Measurements from ENCODE around the gene ARHGAP15. TPM values are rescaled to one million over a fixed set of nuclear protein-coding genes. Genes with fewer than 3 reads are reported as not detected.

Gene ARHGAP15
- polyA plus RNA-seq, 2 of the 4 experiments (the other 2 are of a cell fraction), result 0.34 TPM; not detected in 1

GRCh38 chr2:143333168-143333791, 204.1 kb downstream of the ARHGAP15 start:
- ChIA-PET CTCF (no interaction called here), POLR2A (no interaction called here)
- no peaks in the 10 kb centered on the region for H3K9me3 ChIP-seq
- WGBS (ENCODE audit: missing lambda C conversion rate), result 26% methylated on average over 9 of the region's 9 CpGs
- no peak overlapping the region for H3K27ac ChIP-seq
- TF ChIP-seq USF2 (IDR thresholded peaks at IDR 0.05), result no peak
- no peak for TF ChIP-seq PHF8 (IDR thresholded peaks at IDR 0.05; ENCODE audit: borderline replicate concordance, low read depth)
- no peak for TF ChIP-seq GATA3 (IDR thresholded peaks at IDR 0.05; ENCODE audit: borderline replicate concordance)
- no peak for TF ChIP-seq MAZ (IDR thresholded peaks at IDR 0.05; ENCODE audit: borderline replicate concordance, low read depth, low read length)
- TF ChIP-seq ZNF302 (CRISPR knock-in tag; IDR thresholded peaks at IDR 0.05), result no peak
- no peak for TF ChIP-seq HOXB13 (CRISPR knock-in tag; IDR thresholded peaks at IDR 0.05; ENCODE audit: low read depth)
- no peak for TF ChIP-seq CBX2 (IDR thresholded peaks at IDR 0.05; ENCODE audit: borderline replicate concordance, low read depth)
- no peak for TF ChIP-seq MAFK (IDR thresholded peaks at IDR 0.05; ENCODE audit: partially characterized antibody)
- TF ChIP-seq POLR2A (IDR thresholded peaks at IDR 0.05; ENCODE audit: low read length), result no peak
- no peak for TF ChIP-seq ATOH8 (CRISPR knock-in tag; IDR thresholded peaks at IDR 0.05; ENCODE audit: low read depth)
- no peak overlapping the region for H3K4me3 ChIP-seq
- 0 out of 3 replicates have a peak overlapping the region, but pooled peaks have one; percentile 8 for H3K4me2 ChIP-seq
- ATAC-seq (no peak), FAIRE-seq (no peak), DNase-seq (ENCODE audit: low read depth in 1 of 2, low spot score in 1 of 2) (no peak)
- no peaks in the 10 kb centered on the region for H3K4me1 ChIP-seq

- ATAC-seq, result no peak
- no peak for FAIRE-seq
- ChIA-PET POLR2A (no interaction called here), CTCF (no interaction called here)
- H3K4me1 ChIP-seq, result no peaks in the 10 kb centered on the region
- H3K4me3 ChIP-seq, result no peak overlapping the region
- no peak for TF ChIP-seq KDM5A (IDR thresholded peaks at IDR 0.05)
- no peak for TF ChIP-seq FOSB (CRISPR knock-in tag; IDR thresholded peaks at IDR 0.05)
- no peak for TF ChIP-seq POLR2A (IDR thresholded peaks at IDR 0.05; ENCODE audit: low read length)
- no peak for TF ChIP-seq NR3C1 (IDR thresholded peaks at IDR 0.05)
- TF ChIP-seq ZFP36 (IDR thresholded peaks at IDR 0.05; ENCODE audit: borderline replicate concordance, partially characterized antibody), result no peak
- TF ChIP-seq RARB (CRISPR knock-in tag; IDR thresholded peaks at IDR 0.05), result no peak
- no peak for TF ChIP-seq RAD21 (conservative IDR thresholded peaks at IDR 0.05 in 1 of 2, IDR thresholded peaks at IDR 0.05 in 1 of 2)
- TF ChIP-seq EHF (CRISPR knock-in tag; IDR thresholded peaks at IDR 0.05), result no peak
- no peak for TF ChIP-seq ZC3H11A (IDR thresholded peaks at IDR 0.05)
- TF ChIP-seq CHD2 (IDR thresholded peaks at IDR 0.05; ENCODE audit: low read length, partially characterized antibody), result no peak
- no peak for TF ChIP-seq EHMT2 (IDR thresholded peaks at IDR 0.05; ENCODE audit: low read depth)
- H3K4me2 ChIP-seq, result no peak overlapping the region
- no peak overlapping the region for H3K27ac ChIP-seq
- 30% methylated on average over 1 of the region's 1 CpG for WGBS (ENCODE audit: missing lambda C conversion rate)
- H3K9me3 ChIP-seq, result no peaks in the 10 kb centered on the region
- DNase-seq (ENCODE audit: low read depth in 1 of 2, low spot score in 1 of 2), result no peak
Observed at GRCh38 chr2:143333847-143334246, 204.6 kb downstream of the ARHGAP15 start.

GRCh38 chr2:143334837-143335236, 205.6 kb downstream of the ARHGAP15 start:
- no peaks in the 10 kb centered on the region for H3K4me1 ChIP-seq
- no peak overlapping the region for H3K27ac ChIP-seq
- no peaks in the 10 kb centered on the region for H3K9me3 ChIP-seq
- ATAC-seq (no peak), FAIRE-seq (no peak), DNase-seq (ENCODE audit: low read depth in 1 of 2, low spot score in 1 of 2) (peak in 1 of 2 experiments; percentile 5)
- no peak overlapping the region for H3K4me3 ChIP-seq
- TF ChIP-seq ELK1 (IDR thresholded peaks at IDR 0.05; ENCODE audit: low read depth, low read length) (no peak), MYC (IDR thresholded peaks at IDR 0.05; ENCODE audit: borderline replicate concordance, low read length) (no peak), KDM1A (IDR thresholded peaks at IDR 0.05; ENCODE audit: low read depth) (no peak), FOXS1 (CRISPR knock-in tag; IDR thresholded peaks at IDR 0.05) (no peak), ZC3H11A (IDR thresholded peaks at IDR 0.05) (no peak), GATA3 (IDR thresholded peaks at IDR 0.05; ENCODE audit: borderline replicate concordance) (no peak), SREBF2 (IDR thresholded peaks at IDR 0.05) (no peak), CEBPB (IDR thresholded peaks at IDR 0.05) (no peak), RARB (CRISPR knock-in tag; IDR thresholded peaks at IDR 0.05) (no peak), MAZ (IDR thresholded peaks at IDR 0.05; ENCODE audit: borderline replicate concordance, low read depth, low read length) (no peak), HOXB13 (CRISPR knock-in tag; IDR thresholded peaks at IDR 0.05; ENCODE audit: low read depth) (no peak), USF2 (IDR thresholded peaks at IDR 0.05) (no peak), SMC3 (IDR thresholded peaks at IDR 0.05) (no peak), POLR2AphosphoS2 (conservative IDR thresholded peaks at IDR 0.05; ENCODE audit: low read length) (no peak), CHD4 (IDR thresholded peaks at IDR 0.05; ENCODE audit: borderline replicate concordance) (no peak)
- CTCF ChIA-PET, result no interaction called here
- no peak overlapping the region for H3K4me2 ChIP-seq
- POLR2A ChIA-PET, result no interaction called here
- 8% methylated on average over 4 of the region's 4 CpGs for WGBS (ENCODE audit: missing lambda C conversion rate)

All from A549 (cell line).